IMR-90 (cell line): ENCODE data around the gene RALGPS1. TPM values are rescaled to one million over a fixed set of nuclear protein-coding genes. Genes with fewer than 3 reads are reported as not detected.

Source experiments
- ATAC-seq: fragments of 200-7000 bp; cut with Tn5 transposase; 2 replicates; pipeline ENCODE4 v1.9.1; 2020; ENCODE audit warnings: low read depth, mild to moderate bottlenecking, moderate library complexity
- BruUV-seq: library from RNA; stranded (reverse); fragments of 400-500 nt; replicated peaks from 2 replicates; lab custom pipeline; 2021; lab: Mats Ljungman, UMichigan
- CTCF ChIA-PET: fragments of 300-600 bp; formaldehyde crosslinking; extraction: SDS; loops from one replicate; lab custom pipeline; 2021; ENCODE audit warnings: antibody characterized with exemption; lab: Yijun Ruan, JAX
- POLR2A ChIA-PET: fragments of 300-600 bp; sonication (Branson Sonifier 250); formaldehyde crosslinking; loops from one replicate; lab custom pipeline; 2022; ENCODE audit warnings: antibody characterized with exemption; ENCODE audit not compliant: unreplicated experiment; lab: Charles Lee
- DNase-seq: peaks from one replicate; pipeline ENCODE4 v3.0.0; 2013
- H2AFZ ChIP-seq: replicated peaks from 2 replicates; pipeline ENCODE3; 2013; ENCODE audit warnings: low read length, mild to moderate bottlenecking; ENCODE audit not compliant: poor library complexity
- H2AK5ac ChIP-seq: 2 replicates; pipeline ENCODE4 v1.6.1; 2013; ENCODE audit warnings: low read depth, low read length, inconsistent platforms
- H2AK9ac ChIP-seq: replicated peaks from 2 replicates; pipeline ENCODE3; 2013; ENCODE audit warnings: mild to moderate bottlenecking, low read depth, low read length, moderate library complexity; ENCODE audit not compliant: poor library complexity
- H2BK120ac ChIP-seq: 2 replicates; pipeline ENCODE4 v1.6.1; 2013; ENCODE audit warnings: low read depth, low read length, inconsistent platforms
- H2BK15ac ChIP-seq: 3 replicates; pipeline ENCODE4 v1.6.1; 2013; ENCODE audit warnings: low read depth, low read length, inconsistent platforms
- H2BK20ac ChIP-seq: 2 replicates; pipeline ENCODE4 v1.6.1; 2013; ENCODE audit warnings: low read depth, mild to moderate bottlenecking, inconsistent platforms, low read length, moderate library complexity
- H2BK5ac ChIP-seq: 2 replicates; pipeline ENCODE4 v1.6.1; 2013; ENCODE audit warnings: mild to moderate bottlenecking, low read depth, low read length, inconsistent platforms; ENCODE audit not compliant: poor library complexity, severe bottlenecking
- H3K14ac ChIP-seq: replicated peaks from 2 replicates; pipeline ENCODE4 v1.6.1; 2013; ENCODE audit warnings: low read depth, low read length, inconsistent platforms
- H3K18ac ChIP-seq: 2 replicates; pipeline ENCODE4 v1.6.1; 2013; ENCODE audit warnings: low read depth, low read length, control low read depth
- H3K23ac ChIP-seq: 2 replicates; pipeline ENCODE4 v1.6.1; 2013; ENCODE audit warnings: low read depth, low read length, inconsistent platforms
- H3K27ac ChIP-seq: 2 replicates; pipeline ENCODE4 v1.5.1; 2013; ENCODE audit warnings: mild to moderate bottlenecking, control low read depth, low read length; ENCODE audit not compliant: insufficient read depth
- H3K27me3 ChIP-seq: 2 replicates; pipeline ENCODE4 v1.6.1; 2013; ENCODE audit warnings: low read length; ENCODE audit not compliant: control insufficient read depth, insufficient read depth
- H3K36me3 ChIP-seq: 2 replicates; pipeline ENCODE4 v1.6.1; 2013; ENCODE audit warnings: low read length, mixed read lengths; ENCODE audit not compliant: control insufficient read depth, insufficient read depth
- H3K4ac ChIP-seq: 2 replicates; pipeline ENCODE4 v1.6.1; 2013; ENCODE audit warnings: low read depth, low read length, inconsistent platforms
- H3K4me1 ChIP-seq: 2 replicates; pipeline ENCODE4 v1.6.1; 2013; ENCODE audit warnings: low read length, mixed read lengths; ENCODE audit not compliant: control insufficient read depth, insufficient read depth
- H3K4me2 ChIP-seq: 2 replicates; pipeline ENCODE4 v1.6.1; 2013; ENCODE audit warnings: low read depth, mild to moderate bottlenecking, control low read depth, low read length, moderate library complexity
- H3K4me3 ChIP-seq: 2 replicates; pipeline ENCODE4 v1.5.1; 2013; ENCODE audit warnings: low read depth, mild to moderate bottlenecking, control low read depth, low read length, moderate library complexity; ENCODE audit not compliant: insufficient read depth
- H3K56ac ChIP-seq: 2 replicates; pipeline ENCODE4 v1.6.1; 2013; ENCODE audit warnings: low read length, inconsistent platforms; ENCODE audit not compliant: insufficient read depth; ENCODE audit errors: extremely low read depth
- H3K79me1 ChIP-seq, 2 experiments: 2 replicates each; pipeline ENCODE4 v1.6.1; 2013; ENCODE audit warnings: low read length in 2 of 2, inconsistent platforms in 1 of 2, low read depth in 1 of 2
- H3K9ac ChIP-seq: 2 replicates; pipeline ENCODE4 v1.6.1; 2013; ENCODE audit warnings: low read depth, low read length, control low read depth
- H3K9me1 ChIP-seq: 2 replicates; pipeline ENCODE4 v1.6.1; 2013; ENCODE audit warnings: low read length, inconsistent platforms; ENCODE audit not compliant: insufficient read depth
- H3K9me3 ChIP-seq: 2 replicates; pipeline ENCODE4 v1.6.1; 2013; ENCODE audit warnings: low read length; ENCODE audit not compliant: control insufficient read depth, insufficient read depth
- H4K20me1 ChIP-seq: 2 replicates; pipeline ENCODE4 v1.6.1; 2013; ENCODE audit warnings: low read length, inconsistent platforms; ENCODE audit not compliant: insufficient read depth
- H4K5ac ChIP-seq: 2 replicates; pipeline ENCODE4 v1.6.1; 2013; ENCODE audit warnings: mild to moderate bottlenecking, low read depth, low read length, control low read depth
- H4K8ac ChIP-seq, 2 experiments: 2 replicates each; pipeline ENCODE4 v1.6.1; 2013; ENCODE audit warnings: low read depth in 2 of 2, low read length in 2 of 2, control low read depth in 1 of 2, inconsistent platforms in 1 of 2
- H4K91ac ChIP-seq: 2 replicates; pipeline ENCODE4 v1.6.1; 2013; ENCODE audit warnings: low read depth, low read length, inconsistent platforms; ENCODE audit not compliant: insufficient read depth
- BHLHE40 ChIP-seq: fragments of 150-350 bp; IDR thresholded peaks from 2 replicates; pipeline ENCODE4 v1.6.1; 2016; ENCODE audit warnings: mild to moderate bottlenecking, low read depth, low read length
- CEBPB ChIP-seq: IDR thresholded peaks from 2 replicates; pipeline ENCODE4 v1.6.1; 2012; ENCODE audit warnings: low read depth, low read length, improper control_type of control experiment
- CHD1 ChIP-seq: IDR thresholded peaks from 2 replicates; pipeline ENCODE4 v1.6.1; 2012; ENCODE audit warnings: low read depth, low read length, improper control_type of control experiment
- ELK1 ChIP-seq: fragments of 150-350 bp; IDR thresholded peaks from 2 replicates; pipeline ENCODE4 v1.6.1; 2016; ENCODE audit warnings: low read depth, mild to moderate bottlenecking, low read length, moderate library complexity, borderline replicate concordance
- FOS ChIP-seq: fragments of 150-350 bp; IDR thresholded peaks from 2 replicates; pipeline ENCODE4 v1.6.1; 2016; ENCODE audit warnings: low read depth, low read length
- MAFK ChIP-seq: IDR thresholded peaks from 2 replicates; pipeline ENCODE4 v1.6.1; 2012; ENCODE audit warnings: low read depth, low read length, improper control_type of control experiment
- MAZ ChIP-seq: IDR thresholded peaks from 2 replicates; pipeline ENCODE4 v1.6.1; 2012; ENCODE audit warnings: low read depth, mild to moderate bottlenecking, low read length, improper control_type of control experiment, moderate library complexity, borderline replicate concordance
- MXI1 ChIP-seq: IDR thresholded peaks from 2 replicates; pipeline ENCODE4 v1.6.1; 2012; ENCODE audit warnings: low read depth, mild to moderate bottlenecking, low read length, moderate library complexity, borderline replicate concordance
- NFE2L2 ChIP-seq: fragments of 150-350 bp; IDR thresholded peaks from 2 replicates; pipeline ENCODE4 v1.6.1; 2016; ENCODE audit warnings: low read depth, mild to moderate bottlenecking, low read length
- POLR2A ChIP-seq: IDR thresholded peaks from 2 replicates; pipeline ENCODE4 v1.6.1; 2012; ENCODE audit warnings: mild to moderate bottlenecking, low read depth, low read length
- RAD21 ChIP-seq: IDR thresholded peaks from 2 replicates; pipeline ENCODE4 v1.6.1; 2012; ENCODE audit warnings: low read length, improper control_type of control experiment
- RCOR1 ChIP-seq: IDR thresholded peaks from 2 replicates; pipeline ENCODE4 v1.6.1; 2012; ENCODE audit warnings: mild to moderate bottlenecking, low read length, improper control_type of control experiment; ENCODE audit not compliant: insufficient replicate concordance
- RFX5 ChIP-seq: IDR thresholded peaks from 2 replicates; pipeline ENCODE4 v1.8.0; 2012; ENCODE audit warnings: low read depth, mild to moderate bottlenecking, low read length, moderate library complexity
- SMC3 ChIP-seq: fragments of 150-350 bp; IDR thresholded peaks from 2 replicates; pipeline ENCODE4 v1.6.1; 2016; ENCODE audit warnings: low read depth, mild to moderate bottlenecking, antibody characterized with exemption, low read length, moderate library complexity
- USF2 ChIP-seq: fragments of 150-350 bp; IDR thresholded peaks from 2 replicates; pipeline ENCODE4 v1.6.1; 2017; ENCODE audit warnings: mild to moderate bottlenecking, antibody characterized with exemption, low read length, low read depth
- WGBS, 2 experiments: methylation state at CpG; one replicate each; pipeline versions ENCODE4 v1.1.5 to v1.1.7; 2013; ENCODE audit warnings: missing lambda C conversion rate in 2 of 2; ENCODE audit not compliant: insufficient read length in 1 of 2; ENCODE audit errors: extremely low coverage in 2 of 2; 5-methylcytosine and 5-hydroxymethylcytosine counted together
- dilution Hi-C: fragments of 300-500 bp; cut with HindIII; formaldehyde crosslinking; loops from one replicate; pipeline ENCODE4 v1.14.3; 2018; ENCODE audit warnings: low sequenced_read_pairs; ENCODE audit not compliant: unreplicated experiment
- in situ Hi-C: fragments of 300-500 bp; cut with MboI; formaldehyde crosslinking; loops from 3 replicates; pipeline ENCODE4 v1.14.3; 2019; ENCODE audit warnings: low sequenced_read_pairs, inconsistent platforms, mixed read lengths
- intact Hi-C: fragments of 100-400 bp; cut with micrococcal nuclease; formaldehyde crosslinking; loops from 2 replicates; pipeline ENCODE4 v1.10.0; 2022
- polyA plus RNA-seq, 3 experiments: library from polyadenylated mRNA; depleted of rRNA; stranded (reverse); fragments of >200 nt; gene quantifications; 2 replicates each; pipeline ENCODE4 v1.2.3, GENCODE V29; 2012; ENCODE audit warnings: low replicate concordance in 1 of 3
- total RNA-seq: library from RNA; depleted of rRNA; stranded (reverse); fragments of >200 nt; gene quantifications from 2 replicates; pipeline ENCODE4 v1.2.3, GENCODE V29; 2012
- TF ChIP-seq, protein P1 (sequence below): conservative IDR thresholded peaks from 2 replicates; pipeline ENCODE4 v1.5.1; 2012; ENCODE audit warnings: mild to moderate bottlenecking, low read depth, low read length, improper control_type of control experiment

RALGPS1 gene
- total and polyA plus RNA-seq, 2 of the 4 experiments (the other 2 are of a cell fraction) = 0.90 to 2.8 TPM

- H3K9ac ChIP-seq = no peak overlapping the region
- no peak overlapping the region for H4K91ac ChIP-seq
- no peaks in the 10 kb centered on the region for H3K4me1 ChIP-seq
- intact Hi-C loops (no loop called here), dilution Hi-C loops (no loop called here), in situ Hi-C loops (no loop called here)
- H3K56ac ChIP-seq = no peak overlapping the region
- no peak overlapping the region for H2BK120ac ChIP-seq
- H4K5ac ChIP-seq = no peak overlapping the region
- ChIA-PET CTCF (no interaction called here), POLR2A (no interaction called here)
- H2BK15ac ChIP-seq = no peak overlapping the region
- no peak overlapping the region for H2AK9ac ChIP-seq
- H4K20me1 ChIP-seq = no peaks in the 10 kb centered on the region
- H3K23ac ChIP-seq = no peak overlapping the region
- no peak overlapping the region for H3K4ac ChIP-seq
- no peak overlapping the region for H2BK20ac ChIP-seq
- DNase-seq (no peak), ATAC-seq (no peak)
- no peak overlapping the region for H4K8ac ChIP-seq
- H3K9me1 ChIP-seq = no peaks in the 10 kb centered on the region
- no peak overlapping the region for H3K18ac ChIP-seq
- no peak overlapping the region for H3K14ac ChIP-seq
- no peak overlapping the region for H3K27ac ChIP-seq
- H2BK5ac ChIP-seq = no peak overlapping the region
- no peak overlapping the region for H2AK5ac ChIP-seq
- no peak overlapping the region for H3K4me3 ChIP-seq
- no TSS peak for BruUV-seq
- TF ChIP-seq MAFK = no peak
- TF ChIP-seq CEBPB = no peak
- TF ChIP-seq ELK1 = no peak
- no peak for TF ChIP-seq SMC3
- TF ChIP-seq MAZ = no peak
- TF ChIP-seq BHLHE40 = no peak
- no peak for TF ChIP-seq POLR2A
- TF ChIP-seq USF2 = no peak
- no peak for TF ChIP-seq RAD21
- no peak for TF ChIP-seq RCOR1
- TF ChIP-seq CHD1 = no peak
- no peak for TF ChIP-seq MXI1
- no peak for TF ChIP-seq RFX5
- no peak for TF ChIP-seq FOS
- TF ChIP-seq NFE2L2 = no peak
- TF ChIP-seq, protein P1, sequence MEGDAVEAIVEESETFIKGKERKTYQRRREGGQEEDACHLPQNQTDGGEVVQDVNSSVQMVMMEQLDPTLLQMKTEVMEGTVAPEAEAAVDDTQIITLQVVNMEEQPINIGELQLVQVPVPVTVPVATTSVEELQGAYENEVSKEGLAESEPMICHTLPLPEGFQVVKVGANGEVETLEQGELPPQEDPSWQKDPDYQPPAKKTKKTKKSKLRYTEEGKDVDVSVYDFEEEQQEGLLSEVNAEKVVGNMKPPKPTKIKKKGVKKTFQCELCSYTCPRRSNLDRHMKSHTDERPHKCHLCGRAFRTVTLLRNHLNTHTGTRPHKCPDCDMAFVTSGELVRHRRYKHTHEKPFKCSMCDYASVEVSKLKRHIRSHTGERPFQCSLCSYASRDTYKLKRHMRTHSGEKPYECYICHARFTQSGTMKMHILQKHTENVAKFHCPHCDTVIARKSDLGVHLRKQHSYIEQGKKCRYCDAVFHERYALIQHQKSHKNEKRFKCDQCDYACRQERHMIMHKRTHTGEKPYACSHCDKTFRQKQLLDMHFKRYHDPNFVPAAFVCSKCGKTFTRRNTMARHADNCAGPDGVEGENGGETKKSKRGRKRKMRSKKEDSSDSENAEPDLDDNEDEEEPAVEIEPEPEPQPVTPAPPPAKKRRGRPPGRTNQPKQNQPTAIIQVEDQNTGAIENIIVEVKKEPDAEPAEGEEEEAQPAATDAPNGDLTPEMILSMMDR = no peak
- WGBS, 2 experiments = no CpG with 5 or more reads among the region's 1 CpG
- H2AFZ ChIP-seq = no peak overlapping the region
- H3K79me1 ChIP-seq = no peaks in the 10 kb centered on the region
- H3K9me3 ChIP-seq = no peaks in the 10 kb centered on the region
- H3K4me2 ChIP-seq = no peak overlapping the region
- H3K36me3 ChIP-seq = no peaks in the 10 kb centered on the region
- H3K27me3 ChIP-seq = peaks cover 2% of the 10 kb centered on the region; the same call in 1 of the 2 replicates
These were observed 319.4 kb downstream of the RALGPS1 start for GRCh38 chr9:127233989-127234388.
